GM21447 (cell line): ENCODE measurements around the gene PRAMEF14.
"Not testable (repeated sequence)": the region's sequence is repeated elsewhere in the genome, so short reads cannot be mapped to it uniquely, and the experiment has no call there.

Experiments
- ATAC-seq: cut with Tn5 transposase; IDR thresholded peaks from one replicate; pipeline ENCODE4 v1.9.1; 2021; ENCODE audit not compliant: unreplicated experiment

The PRAMEF14 gene

GRCh38 chr1:13347034-13347433 is at the start of gene PRAMEF14:
TSS of gene PRAMEF14 (minus strand) at chr1:13347134. CDS start at chr1:13345314, 1,820 bp downstream.
- ATAC-seq = not testable (repeated sequence)

- not testable (repeated sequence) for ATAC-seq
Measured at GRCh38 chr1:13395311-13395710, 48.4 kb upstream of the PRAMEF14 start.

GRCh38 chr1:13394761-13395160 is 47.8 kb upstream of the PRAMEF14 start:
- ATAC-seq = not testable (repeated sequence)

GRCh38 chr1:13393004-13393403 is 46.1 kb upstream of the PRAMEF14 start:
- ATAC-seq = not testable (repeated sequence)

- ATAC-seq = not testable (repeated sequence)
Measured at GRCh38 chr1:13389332-13389731, 42.4 kb upstream of the PRAMEF14 start, which contains the start of gene PRAMEF17. TSS of gene PRAMEF17 (plus strand) at chr1:13389632. CDS start at chr1:13389658, 26 bp downstream.

GRCh38 chr1:13380380-13380779 is 33.4 kb upstream of the PRAMEF14 start:
- ATAC-seq = not testable (repeated sequence)

- ATAC-seq = not testable (repeated sequence)
Measured at GRCh38 chr1:13378983-13379382, 32.0 kb upstream of the PRAMEF14 start.

- ATAC-seq = not testable (repeated sequence)
Measured at GRCh38 chr1:13368544-13368943, 21.6 kb upstream of the PRAMEF14 start.

GRCh38 chr1:13366536-13366935 is 19.6 kb upstream of the PRAMEF14 start:
- ATAC-seq = not testable (repeated sequence)

GRCh38 chr1:13364928-13365327 is 18.0 kb upstream of the PRAMEF14 start:
- not testable (repeated sequence) for ATAC-seq

- ATAC-seq = not testable (repeated sequence)
Measured at GRCh38 chr1:13362364-13362763, 15.4 kb upstream of the PRAMEF14 start.

GRCh38 chr1:13356774-13357173 is 9.8 kb upstream of the PRAMEF14 start:
- ATAC-seq = not testable (repeated sequence)

GRCh38 chr1:13354475-13354874 is 7.5 kb upstream of the PRAMEF14 start:
- ATAC-seq = not testable (repeated sequence)

- ATAC-seq = not testable (repeated sequence)
Measured at GRCh38 chr1:13353476-13353875, 6.5 kb upstream of the PRAMEF14 start.

- ATAC-seq = not testable (repeated sequence)
Measured at GRCh38 chr1:13342496-13342895, 4.4 kb downstream of the PRAMEF14 start.

GRCh38 chr1:13315281-13315680 is 31.7 kb downstream of the PRAMEF14 start, which contains the start of gene PRAMEF15:
TSS of gene PRAMEF15 (plus strand) at chr1:13315581. CDS start at chr1:13318408, 2,827 bp downstream.
- not testable (repeated sequence) for ATAC-seq

- not testable (repeated sequence) for ATAC-seq
Measured at GRCh38 chr1:13303239-13303638, 43.7 kb downstream of the PRAMEF14 start, which contains the start of gene PRAMEF33. TSS of gene PRAMEF33 (plus strand) at chr1:13303539. CDS start at chr1:13305955, 2,416 bp downstream.

GRCh38 chr1:13302197-13302596 is 44.7 kb downstream of the PRAMEF14 start:
- ATAC-seq = not testable (repeated sequence)

GRCh38 chr1:13298699-13299098 is 48.2 kb downstream of the PRAMEF14 start:
- ATAC-seq = not testable (repeated sequence)

GRCh38 chr1:13297216-13297931 is 49.6 kb downstream of the PRAMEF14 start:
- ATAC-seq = not testable (repeated sequence)
